ENCODE measurements around the gene NUMBL. TPM values are rescaled to one million over a fixed set of nuclear protein-coding genes. Genes with fewer than 3 reads are reported as not detected.

The NUMBL gene
- total and polyA plus RNA-seq, 7 experiments from 2014 or later = 0.28 to 28.6 (median 9.5) TPM

- Mint-ChIP-seq H3K4me1 (peaks cover 42 to 80% (median 72%) of the 10 kb centered on the region in 7 donors), H3K9me3 (no peaks in the 10 kb centered on the region), H3K27me3 (no peaks in the 10 kb centered on the region), H3K27ac (peak overlapping the region in 5 of 9 donors; percentile 62 to 84 (median 70)), H3K36me3 (peaks cover 0 to 27% (median 5%) of the 10 kb centered on the region in 5 donors), H3K4me3 (peak overlapping the region; percentile 81 to 96 (median 90))
- Histone ChIP-seq H3K27ac (ENCODE audit: low read depth, low read length) (peak overlapping the region; percentile 92), H3K36me3 (ENCODE audit: control insufficient read depth in 2 of 3, insufficient read depth in 3 of 3, low read length in 3 of 3) (peaks cover 0 to 3% (median 0%) of the 10 kb centered on the region in 3 experiments), H3K27me3 (ENCODE audit: control insufficient read depth in 2 of 2, insufficient read depth in 2 of 2, low read length in 2 of 2) (no peaks in the 10 kb centered on the region), H3K4me1 (ENCODE audit: control insufficient read depth in 2 of 2, insufficient read depth in 2 of 2, low read length in 2 of 2) (peaks cover 39 to 48% of the 10 kb centered on the region in 2 donors), H3K4me3 (ENCODE audit: low read length) (peak overlapping the region; percentile 75), H3K9me3 (ENCODE audit: control insufficient read depth in 2 of 3, low read length in 3 of 3) (no peaks in the 10 kb centered on the region)
- intact Hi-C loops (cut with micrococcal nuclease) = loop anchor here (1.0 to 10.0 kb wide), 13 partner anchors 81 to 1375 kb away; partner anchors contain the start of genes BLVRB (in 2 of the 2), SPTBN4 (in 2 of the 2), AKT2 (in 1 of the 2) and BCKDHA (in 1 of the 2)
- ATAC-seq (no peak), DNase-seq (peak in 4 of 9 donors; percentile 7 to 17 (median 10))
- POLR2A ChIA-PET = interaction anchor here (0.8 to 2.4 kb wide), 8 partner anchors 13 to 545 kb away, joined by 3 to 19 read pairs (median 7); partner anchors contain the start of genes ACTMAP, EGLN2, RAB4B and SNRPA
- CTCF ChIA-PET = interaction anchor here (1.0 to 1.3 kb wide), 3 partner anchors 26 to 102 kb away, joined by 3 to 6 read pairs (median 3); no protein-coding TSS in a partner anchor
Observed at GRCh38 chr19:40717325-40717879, 27.0 kb upstream of the NUMBL start.

- H3K9me3 ChIP-seq (ENCODE audit: control insufficient read depth in 2 of 3, low read length in 3 of 3) = no peaks in the 10 kb centered on the region
- H3K4me1 ChIP-seq (ENCODE audit: control insufficient read depth in 2 of 2, insufficient read depth in 2 of 2, low read length in 2 of 2) = peaks cover 39 to 44% of the 10 kb centered on the region in 2 donors
- no peaks in the 10 kb centered on the region for H3K9me3 Mint-ChIP-seq
- H3K36me3 ChIP-seq (ENCODE audit: control insufficient read depth in 2 of 3, insufficient read depth in 3 of 3, low read length in 3 of 3) = peaks cover 0 to under 1% (median 0%) of the 10 kb centered on the region in 3 experiments
- peaks cover under 1 to 24% (median 5%) of the 10 kb centered on the region in 5 donors for H3K36me3 Mint-ChIP-seq
- H3K27ac ChIP-seq (ENCODE audit: low read depth, low read length) = peak within 1 kb of the TSS; percentile 92
- CTCF ChIA-PET = interaction anchor here (1.0 to 1.3 kb wide), 4 partner anchors 27 to 103 kb away, joined by 3 to 6 read pairs (median 3); partner anchors contain the start of gene ACTMAP
- intact Hi-C loops (cut with micrococcal nuclease) = loop anchor here (1.0 to 10.0 kb wide), 16 partner anchors 34 to 1374 kb away; partner anchors contain the start of genes BLVRB (in 2 of the 2), RAB4B (in 2 of the 2), SPTBN4 (in 2 of the 2) and ACTMAP (in 1 of the 2)
- no peaks in the 10 kb centered on the region for H3K27me3 ChIP-seq (ENCODE audit: control insufficient read depth in 2 of 2, insufficient read depth in 2 of 2, low read length in 2 of 2)
- peak; percentile 96 to 100 (median 99) for DNase-seq
- POLR2A ChIA-PET = interaction anchor here (0.6 to 2.4 kb wide), 10 partner anchors 13 to 647 kb away, joined by 3 to 19 read pairs (median 4); partner anchors contain the start of genes ACTMAP, EGLN2, RAB4B and SNRPA
- H3K27ac Mint-ChIP-seq = peak within 1 kb of the TSS; percentile 94 to 99 (median 97)
- no peaks in the 10 kb centered on the region for H3K27me3 Mint-ChIP-seq
- peak within 1 kb of the TSS; percentile 75 for H3K4me3 ChIP-seq (ENCODE audit: low read length)
- H3K4me1 Mint-ChIP-seq = peaks cover 43 to 74% (median 68%) of the 10 kb centered on the region in 7 donors
- H3K4me3 Mint-ChIP-seq = peak within 1 kb of the TSS; percentile 87 to 99 (median 94)
- peak; percentile 88 for ATAC-seq
Observed at GRCh38 chr19:40716482-40717324, 26.3 kb upstream of the NUMBL start, which contains the start of the genes COQ8B and ITPKC. Gene COQ8B, minus strand, starts transcription at chr19:40716886. Its CDS starts 2,254 bp downstream, at chr19:40714632. Gene ITPKC, plus strand, starts transcription at chr19:40717112. Its CDS starts 24 bp downstream, at chr19:40717136.

- Histone ChIP-seq H3K36me3 (ENCODE audit: control insufficient read depth in 2 of 3, insufficient read depth in 3 of 3, low read length in 3 of 3) (peaks cover 0 to 4% (median 3%) of the 10 kb centered on the region in 3 experiments), H3K27ac (ENCODE audit: low read depth, low read length) (peak overlapping the region; percentile 92), H3K4me3 (ENCODE audit: low read length) (peak overlapping the region; percentile 75), H3K4me1 (ENCODE audit: control insufficient read depth in 2 of 2, insufficient read depth in 2 of 2, low read length in 2 of 2) (peaks cover 39 to 44% of the 10 kb centered on the region in 2 donors), H3K27me3 (ENCODE audit: control insufficient read depth in 2 of 2, insufficient read depth in 2 of 2, low read length in 2 of 2) (no peaks in the 10 kb centered on the region), H3K9me3 (ENCODE audit: control insufficient read depth in 2 of 3, low read length in 3 of 3) (no peaks in the 10 kb centered on the region)
- POLR2A ChIA-PET = interaction anchor here (1.0 to 2.4 kb wide), 8 partner anchors 12 to 546 kb away, joined by 3 to 19 read pairs (median 7); partner anchors contain the start of genes ACTMAP, EGLN2, RAB4B and SNRPA
- Mint-ChIP-seq H3K36me3 (peaks cover 7 to 26% (median 11%) of the 10 kb centered on the region in 5 donors), H3K9me3 (no peaks in the 10 kb centered on the region), H3K27ac (peak overlapping the region; percentile 94 to 99 (median 97)), H3K4me3 (peak overlapping the region; percentile 87 to 99 (median 92)), H3K27me3 (no peaks in the 10 kb centered on the region), H3K4me1 (peaks cover 49 to 75% (median 71%) of the 10 kb centered on the region in 7 donors)
- DNase-seq (peak in 4 of 9 donors; percentile 3 to 71 (median 32)), ATAC-seq (no peak)
- intact Hi-C loops (cut with micrococcal nuclease) = loop anchor here (1.0 to 10.0 kb wide), 16 partner anchors 34 to 1374 kb away; partner anchors contain the start of genes BLVRB (in 2 of the 2), RAB4B (in 2 of the 2), SPTBN4 (in 2 of the 2) and ACTMAP (in 1 of the 2)
- CTCF ChIA-PET = interaction anchor here (1.2 to 1.3 kb wide), 2 partner anchors 31 to 34 kb away, joined by 3 read pairs; partner anchors contain the start of gene ACTMAP
Observed at GRCh38 chr19:40716031-40716481, 25.6 kb upstream of the NUMBL start.

- DNase-seq (peak; percentile 83 to 96 (median 93)), ATAC-seq (peak; percentile 79)
- H3K27ac ChIP-seq (ENCODE audit: low read depth, low read length) = peak overlapping the region; percentile 92
- H3K36me3 ChIP-seq (ENCODE audit: control insufficient read depth in 2 of 3, insufficient read depth in 3 of 3, low read length in 3 of 3) = peaks cover 0 to 12% (median 4%) of the 10 kb centered on the region in 3 experiments
- peak overlapping the region; percentile 75 for H3K4me3 ChIP-seq (ENCODE audit: low read length)
- Mint-ChIP-seq H3K4me1 (peaks cover 41 to 61% (median 58%) of the 10 kb centered on the region in 7 donors), H3K36me3 (peaks cover 7 to 21% (median 15%) of the 10 kb centered on the region in 5 donors), H3K27me3 (no peaks in the 10 kb centered on the region), H3K4me3 (peak overlapping the region; percentile 87 to 99 (median 92)), H3K9me3 (no peaks in the 10 kb centered on the region), H3K27ac (peak overlapping the region; percentile 94 to 99 (median 97))
- CTCF ChIA-PET = interaction anchor here (0.6 kb wide), 1 partner anchor 444 kb away, joined by 6 read pairs; no protein-coding TSS in a partner anchor
- intact Hi-C loops (cut with micrococcal nuclease) = loop anchor here (1.0 to 10.0 kb wide), 19 partner anchors 23 to 1372 kb away; partner anchors contain the start of genes BCKDHA (in 2 of the 2), BLVRB (in 2 of the 2), EXOSC5 (in 2 of the 2) and SPTBN4 (in 2 of the 2)
- no peaks in the 10 kb centered on the region for H3K9me3 ChIP-seq (ENCODE audit: control insufficient read depth in 2 of 3, low read length in 3 of 3)
- peaks cover 39% of the 10 kb centered on the region in 2 donors for H3K4me1 ChIP-seq (ENCODE audit: control insufficient read depth in 2 of 2, insufficient read depth in 2 of 2, low read length in 2 of 2)
- POLR2A ChIA-PET = interaction anchor here (0.7 kb wide), 1 partner anchor 35 kb away, joined by 3 read pairs; the partner anchor contains the start of gene ACTMAP
- H3K27me3 ChIP-seq (ENCODE audit: control insufficient read depth in 2 of 2, insufficient read depth in 2 of 2, low read length in 2 of 2) = no peaks in the 10 kb centered on the region
Observed at GRCh38 chr19:40714441-40715299, 24.2 kb upstream of the NUMBL start.

- intact Hi-C loops (cut with micrococcal nuclease) = loop anchor here (2.0 to 10.0 kb wide), 9 partner anchors 99 to 1269 kb away; partner anchors contain the start of genes AKT2 (in 1 of the 2), BLVRB (in 1 of the 2), PSMC4 (in 1 of the 2) and SERTAD1 (in 1 of the 2)
- Histone ChIP-seq H3K9me3 (ENCODE audit: control insufficient read depth in 2 of 3, low read length in 3 of 3) (no peaks in the 10 kb centered on the region), H3K4me3 (ENCODE audit: low read length) (no peak overlapping the region), H3K27me3 (ENCODE audit: control insufficient read depth in 2 of 2, insufficient read depth in 2 of 2, low read length in 2 of 2) (no peaks in the 10 kb centered on the region), H3K36me3 (ENCODE audit: control insufficient read depth in 2 of 3, insufficient read depth in 3 of 3, low read length in 3 of 3) (peaks cover 5 to 19% (median 7%) of the 10 kb centered on the region in 3 experiments), H3K27ac (ENCODE audit: low read depth, low read length) (peak overlapping the region; percentile 92), H3K4me1 (ENCODE audit: control insufficient read depth in 2 of 2, insufficient read depth in 2 of 2, low read length in 2 of 2) (peaks cover 34 to 36% of the 10 kb centered on the region in 2 donors)
- peaks cover 41 to 57% (median 51%) of the 10 kb centered on the region in 7 donors for H3K4me1 Mint-ChIP-seq
- DNase-seq (no peak), ATAC-seq (no peak)
- POLR2A ChIA-PET = interaction anchor here (0.7 kb wide), 1 partner anchor 36 kb away, joined by 3 read pairs; the partner anchor contains the start of gene ACTMAP
- peak overlapping the region; percentile 51 to 93 (median 78) for H3K4me3 Mint-ChIP-seq
- H3K36me3 Mint-ChIP-seq = peaks cover 7 to 22% (median 21%) of the 10 kb centered on the region in 5 donors
- CTCF ChIA-PET = interaction anchor here (0.6 to 1.1 kb wide), 3 partner anchors 51 to 443 kb away, joined by 3 to 6 read pairs (median 4); no protein-coding TSS in a partner anchor
- H3K9me3 Mint-ChIP-seq = no peaks in the 10 kb centered on the region
- H3K27me3 Mint-ChIP-seq = no peaks in the 10 kb centered on the region
- H3K27ac Mint-ChIP-seq = peak overlapping the region in 8 of 9 donors; percentile 51 to 99 (median 80)
Observed at GRCh38 chr19:40713939-40714338, 23.5 kb upstream of the NUMBL start.

Measured in naive thymus-derived CD4-positive, alpha-beta T cell (primary cell).